BE2C (cell line): ENCODE measurements around the gene TRABD2B.

ENCODE experiments used
- DNase-seq: peaks from one replicate; pipeline ENCODE4 v3.0.0-alpha.2; 2020
- H3K27me3 ChIP-seq: fragments of 250-450 bp; sonication (Bioruptor Pico); 2 replicates; pipeline ENCODE4 v1.5.1; 2020; ENCODE audit warnings: mild to moderate bottlenecking
- H3K36me3 ChIP-seq: fragments of 250-450 bp; sonication (Bioruptor Pico); 2 replicates; pipeline ENCODE4 v1.5.1; 2020; ENCODE audit warnings: mild to moderate bottlenecking
- H3K4me1 ChIP-seq: fragments of 250-450 bp; sonication (Bioruptor Pico); 2 replicates; pipeline ENCODE4 v1.5.1; 2020
- H3K4me3 ChIP-seq: 2 replicates; pipeline ENCODE4 v1.5.1; 2011; ENCODE audit warnings: low read depth, low read length
- H3K9me3 ChIP-seq: fragments of 250-450 bp; sonication (Bioruptor Pico); 2 replicates; pipeline ENCODE4 v1.5.1; 2020
- CTCF ChIP-seq: IDR thresholded peaks from 2 replicates; pipeline ENCODE4 v1.5.1; 2012; ENCODE audit warnings: mild to moderate bottlenecking, low read depth, low read length

The TRABD2B gene

GRCh38 chr1:47837866-47838561 is 159.2 kb downstream of the TRABD2B start:
- Histone ChIP-seq H3K9me3 (no peaks in the 10 kb centered on the region), H3K36me3 (no peaks in the 10 kb centered on the region), H3K27me3 (no peaks in the 10 kb centered on the region), H3K4me3 (no peak overlapping the region), H3K4me1 (no peaks in the 10 kb centered on the region; the same call in 1 of the 2 replicates)
- no peak for DNase-seq
- TF ChIP-seq CTCF = no peak

GRCh38 chr1:47837056-47837830 is 159.9 kb downstream of the TRABD2B start:
- Histone ChIP-seq H3K9me3 (no peaks in the 10 kb centered on the region), H3K4me1 (no peaks in the 10 kb centered on the region; the same call in 1 of the 2 replicates), H3K36me3 (no peaks in the 10 kb centered on the region), H3K4me3 (no peak overlapping the region), H3K27me3 (no peaks in the 10 kb centered on the region)
- no peak for DNase-seq
- no peak for TF ChIP-seq CTCF

DNA sequence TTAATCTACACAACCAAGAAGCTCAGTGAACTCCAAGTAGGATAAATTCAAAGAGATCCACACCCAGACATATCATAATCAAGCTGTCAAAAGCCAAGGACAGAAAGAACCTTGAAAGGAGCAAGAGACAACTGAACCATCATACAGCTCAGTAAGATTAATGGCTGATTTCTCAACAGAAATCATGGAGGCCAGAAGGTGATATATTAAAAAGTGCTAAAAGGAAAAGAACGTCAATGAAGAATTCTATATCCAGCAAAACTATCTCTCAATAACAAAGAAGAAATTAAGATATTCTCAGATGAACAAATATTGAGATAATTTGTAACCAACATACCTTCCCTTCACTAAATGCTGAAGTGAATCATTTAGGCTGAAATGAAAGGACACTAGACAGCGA is 161.8 kb downstream of the TRABD2B start:
- H3K9me3 ChIP-seq = no peaks in the 10 kb centered on the region
- no peak overlapping the region for H3K4me3 ChIP-seq
- DNase-seq = no peak
- H3K4me1 ChIP-seq = no peaks in the 10 kb centered on the region
- TF ChIP-seq CTCF = no peak
- H3K27me3 ChIP-seq = no peaks in the 10 kb centered on the region
- no peaks in the 10 kb centered on the region for H3K36me3 ChIP-seq

- Histone ChIP-seq H3K9me3 (no peaks in the 10 kb centered on the region), H3K27me3 (no peaks in the 10 kb centered on the region), H3K36me3 (no peaks in the 10 kb centered on the region), H3K4me1 (no peaks in the 10 kb centered on the region), H3K4me3 (no peak overlapping the region)
- no peak for DNase-seq
- TF ChIP-seq CTCF = no peak
These were observed 162.9 kb downstream of the TRABD2B start for GRCh38 chr1:47834326-47834725.

DNA sequence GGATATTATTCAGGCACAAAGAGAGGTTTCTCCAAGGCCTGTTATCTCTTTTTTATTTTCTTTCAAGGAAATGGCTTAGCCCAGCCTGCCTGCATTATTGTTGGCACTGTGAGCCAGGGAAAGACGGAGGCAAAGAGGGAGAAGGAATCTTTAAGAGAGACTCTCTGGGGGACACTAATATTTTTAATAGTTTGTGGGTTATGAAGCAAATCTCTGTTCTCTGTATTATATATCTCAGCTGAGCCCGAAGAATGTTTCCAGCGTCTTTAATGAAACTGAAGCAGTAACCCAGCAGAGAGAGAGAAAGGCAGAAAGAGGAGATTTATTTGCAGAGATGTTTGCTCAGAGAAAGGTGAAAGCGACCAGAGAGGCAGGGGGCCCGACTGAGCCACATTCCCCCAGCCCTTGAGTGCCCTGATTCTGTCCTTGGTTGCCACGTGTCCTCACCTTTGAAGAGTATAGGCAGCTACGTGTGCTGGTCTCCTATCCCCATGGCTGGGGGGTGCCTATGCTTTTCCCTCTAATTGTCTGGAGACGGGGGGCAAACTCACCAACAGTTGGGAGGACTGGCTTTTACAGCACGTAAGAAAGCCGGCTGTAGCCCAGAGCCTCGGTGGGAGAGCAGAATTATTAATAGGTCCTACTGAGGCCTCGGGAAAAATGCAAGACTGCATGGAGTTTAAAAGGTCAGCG is 166.4 kb downstream of the TRABD2B start:
- Histone ChIP-seq H3K36me3 (no peaks in the 10 kb centered on the region), H3K4me1 (no peaks in the 10 kb centered on the region), H3K9me3 (no peaks in the 10 kb centered on the region), H3K4me3 (no peak overlapping the region), H3K27me3 (no peaks in the 10 kb centered on the region)
- no peak for DNase-seq
- TF ChIP-seq CTCF = no peak
